Gastrocnemius medialis (tissue), 4 donors: ENCODE data around the gene GFRA1. TPM values are rescaled to one million over a fixed set of nuclear protein-coding genes. Genes with fewer than 3 reads are reported as not detected.

ENCODE experiments used
- ATAC-seq, 2 donors: fragments of 150-250 bp; one replicate each; pipeline ENCODE4 v1.9.1; 2016
- DNase-seq, 2 donors: peaks; one replicate each; pipeline ENCODE4 v3.0.0-alpha.2; 2019
- H3K27ac ChIP-seq, 4 donors: fragments of 200-600 bp; sonication (generic); 1 replicate in 1 of 4; 2 replicates in 3 of 4; pipeline ENCODE4 v1.5.1; 2016 to 2018; ENCODE audit warnings: mild to moderate bottlenecking in 2 of 4, moderate library complexity in 1 of 4
- H3K27me3 ChIP-seq, 3 donors: fragments of 200-600 bp; sonication (generic) in 2 of 3; 1 replicate in 1 of 3; 2 replicates in 2 of 3; pipeline versions ENCODE4 v1.5.1 to v1.6.0; 2016 to 2019; ENCODE audit warnings: mild to moderate bottlenecking in 1 of 3, moderate library complexity in 1 of 3
- H3K36me3 ChIP-seq, 2 donors: fragments of 200-600 bp; sonication (generic) in 1 of 2; one replicate each; pipeline ENCODE4 v1.5.1; 2017 to 2018
- H3K4me1 ChIP-seq, 2 donors: fragments of 200-600 bp; sonication (generic) in 1 of 2; one replicate each; pipeline ENCODE4 v1.5.1; 2016 to 2017; ENCODE audit warnings: mild to moderate bottlenecking in 2 of 2
- H3K4me3 ChIP-seq, 4 donors: fragments of 200-600 bp; sonication (generic) in 3 of 4; 1 replicate in 1 of 4; 2 replicates in 3 of 4; pipeline ENCODE4 v1.5.1; 2016 to 2019; ENCODE audit warnings: mild to moderate bottlenecking in 2 of 4
- H3K9me3 ChIP-seq, 3 donors: fragments of 200-600 bp; sonication (generic) in 2 of 3; 1 replicate in 1 of 3; 2 replicates in 2 of 3; pipeline ENCODE4 v1.5.1; 2016 to 2019
- POLR2A ChIP-seq, 2 donors: fragments of 450-650 bp; IDR thresholded peaks; one replicate each; pipeline ENCODE4 v1.6.1; 2017; ENCODE audit warnings: antibody characterized with exemption in 2 of 2, mild to moderate bottlenecking in 2 of 2, moderate library complexity in 2 of 2
- in situ Hi-C, 4 donors: fragments of 200-750 bp; cut with MboI; loops; one replicate each; pipeline versions ENCODE4 v1.15.0 to v1.8.0; 2017; ENCODE audit warnings: low sequenced_read_pairs in 4 of 4
- intact Hi-C: fragments of 100-400 bp; cut with DNase I; formaldehyde crosslinking; loops from one replicate; pipeline ENCODE4 v1.15.1; 2023; ENCODE audit warnings: low total_unique reads
- total RNA-seq, 4 donors: library from RNA; depleted of rRNA; stranded (reverse); fragments of >200 nt; gene quantifications; one replicate each; pipeline versions ENCODE4 v1.1.0 to v1.2.3, GENCODE V29; 2016
- TF ChIP-seq, protein P1 (sequence below), 5 experiments: fragments of 450-650 bp in 3 of 5; fragments of 200-600 bp in 2 of 5; sonication (generic) in 2 of 5; IDR thresholded peaks in 4 of 5; conservative IDR thresholded peaks in 1 of 5; 1 replicate in 4 of 5; 2 replicates in 1 of 5; pipeline ENCODE4 v1.5.1; 2016 to 2019; ENCODE audit warnings: antibody characterized with exemption in 5 of 5, mild to moderate bottlenecking in 3 of 5, moderate library complexity in 3 of 5

The GFRA1 gene
- total RNA-seq, 4 donors from 2014 or later, result 21.2 to 34.2 (median 25.2) TPM

DNA sequence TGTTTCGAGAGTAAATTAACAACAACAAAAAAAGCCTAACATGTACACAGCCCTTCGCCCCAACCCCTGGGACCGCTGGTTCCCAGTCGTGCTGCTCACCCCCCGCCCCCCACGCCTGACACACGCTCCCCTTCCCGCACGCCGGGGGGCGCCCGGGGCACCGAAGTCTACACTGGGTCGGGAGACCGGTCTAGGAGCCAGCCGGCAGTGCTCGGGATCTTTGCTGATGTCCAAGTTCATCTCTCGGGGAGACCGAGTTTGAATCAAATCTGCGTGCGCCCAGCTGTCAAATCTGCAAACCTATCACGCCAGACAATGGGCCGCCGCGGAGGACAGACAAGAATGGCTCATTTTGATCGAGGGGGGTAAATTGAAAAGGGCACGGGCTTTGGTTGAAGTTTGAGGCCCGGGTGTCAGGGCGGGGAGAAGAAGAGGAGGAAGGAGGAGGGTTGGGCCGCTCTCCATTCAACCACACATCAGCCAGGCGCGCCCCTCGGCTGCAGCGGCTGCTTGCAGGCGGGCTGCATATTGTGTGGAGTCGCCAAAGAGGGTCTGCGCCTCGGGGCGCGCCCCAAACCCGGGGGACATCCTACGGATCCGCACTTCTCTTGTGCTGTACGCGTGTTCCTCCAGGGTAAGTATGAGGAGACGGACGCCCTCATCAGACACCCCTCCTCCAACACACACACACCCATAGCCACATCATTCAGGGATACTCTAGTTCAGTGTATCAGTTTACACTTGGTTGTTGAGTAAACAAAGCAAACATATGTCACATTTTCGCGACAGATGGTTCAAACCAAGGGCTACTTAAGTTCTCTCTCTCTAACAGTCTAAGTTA is 1.3 kb upstream of the GFRA1 start:
- no peak for ATAC-seq
- in situ Hi-C loops (no loop called here), intact Hi-C loops (no loop called here)
- Histone ChIP-seq H3K4me3 (peak overlapping the region; percentile 56 to 66 (median 59)), H3K36me3 (no peaks in the 10 kb centered on the region), H3K27ac (no peak overlapping the region), H3K9me3 (no peaks in the 10 kb centered on the region), H3K27me3 (peaks cover 22 to 56% (median 56%) of the 10 kb centered on the region in 3 donors), H3K4me1 (peaks cover 20 to 21% of the 10 kb centered on the region in 2 donors)
- TF ChIP-seq, protein P1, sequence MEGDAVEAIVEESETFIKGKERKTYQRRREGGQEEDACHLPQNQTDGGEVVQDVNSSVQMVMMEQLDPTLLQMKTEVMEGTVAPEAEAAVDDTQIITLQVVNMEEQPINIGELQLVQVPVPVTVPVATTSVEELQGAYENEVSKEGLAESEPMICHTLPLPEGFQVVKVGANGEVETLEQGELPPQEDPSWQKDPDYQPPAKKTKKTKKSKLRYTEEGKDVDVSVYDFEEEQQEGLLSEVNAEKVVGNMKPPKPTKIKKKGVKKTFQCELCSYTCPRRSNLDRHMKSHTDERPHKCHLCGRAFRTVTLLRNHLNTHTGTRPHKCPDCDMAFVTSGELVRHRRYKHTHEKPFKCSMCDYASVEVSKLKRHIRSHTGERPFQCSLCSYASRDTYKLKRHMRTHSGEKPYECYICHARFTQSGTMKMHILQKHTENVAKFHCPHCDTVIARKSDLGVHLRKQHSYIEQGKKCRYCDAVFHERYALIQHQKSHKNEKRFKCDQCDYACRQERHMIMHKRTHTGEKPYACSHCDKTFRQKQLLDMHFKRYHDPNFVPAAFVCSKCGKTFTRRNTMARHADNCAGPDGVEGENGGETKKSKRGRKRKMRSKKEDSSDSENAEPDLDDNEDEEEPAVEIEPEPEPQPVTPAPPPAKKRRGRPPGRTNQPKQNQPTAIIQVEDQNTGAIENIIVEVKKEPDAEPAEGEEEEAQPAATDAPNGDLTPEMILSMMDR (IDR thresholded peaks at IDR 0.05 in 4 of 5, conservative IDR thresholded peaks at IDR 0.05 in 1 of 5), result no peak
- TF ChIP-seq POLR2A (IDR thresholded peaks at IDR 0.05), result no peak
- DNase-seq, result no peak

DNA sequence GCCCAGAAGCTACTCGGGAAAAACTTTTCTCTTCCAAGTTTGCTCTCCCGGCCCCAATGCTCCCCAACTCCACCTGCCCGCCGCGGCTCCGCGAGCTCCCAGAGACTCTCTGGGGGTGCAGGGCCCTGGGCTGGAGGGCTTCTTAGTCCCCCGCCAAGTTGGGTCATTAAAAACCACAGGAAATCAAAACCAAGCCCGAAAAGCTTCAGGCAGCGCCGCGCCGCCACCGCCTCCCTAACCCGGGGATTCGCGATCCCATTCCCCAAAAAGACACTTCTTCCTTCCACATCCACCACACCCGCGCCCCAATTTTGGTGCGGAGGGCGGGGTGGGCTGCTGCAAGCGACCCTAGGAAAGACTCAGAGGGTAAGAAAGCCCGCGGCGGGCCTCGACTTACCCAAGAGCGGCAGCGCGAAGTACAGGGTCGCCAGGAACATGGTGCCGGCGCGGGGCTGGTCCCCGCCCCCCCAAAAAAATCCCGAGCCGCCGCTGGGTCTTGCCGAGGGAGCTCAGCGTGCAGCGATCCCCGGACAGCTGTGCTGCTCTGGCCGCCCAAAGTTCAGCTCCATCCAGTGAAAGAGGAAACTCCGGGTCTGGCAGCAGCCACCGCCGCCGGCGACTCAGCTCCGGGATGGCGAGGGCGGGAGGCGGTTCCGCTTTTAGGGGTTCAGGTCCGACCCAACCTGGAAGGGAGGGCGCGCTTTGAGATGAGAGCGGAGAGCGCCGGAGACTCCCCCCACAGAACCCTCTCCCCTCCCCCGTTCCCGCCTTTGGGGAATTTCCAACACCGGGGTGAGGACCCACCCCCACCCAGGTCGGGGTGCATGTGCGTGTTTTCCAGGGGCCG is 1.2 kb downstream of the GFRA1 start:
- no peak for DNase-seq
- ATAC-seq, result peak in 1 of 2 donors; percentile 10
- TF ChIP-seq, protein P1 (IDR thresholded peaks at IDR 0.05 in 4 of 5, conservative IDR thresholded peaks at IDR 0.05 in 1 of 5), result no peak
- no peak for TF ChIP-seq POLR2A (IDR thresholded peaks at IDR 0.05)
- Histone ChIP-seq H3K36me3 (no peaks in the 10 kb centered on the region), H3K4me1 (peaks cover 20 to 21% of the 10 kb centered on the region in 2 donors), H3K9me3 (no peaks in the 10 kb centered on the region), H3K4me3 (peak overlapping the region; percentile 56 to 66 (median 59)), H3K27ac (peak overlapping the region; percentile 37 to 59 (median 51)), H3K27me3 (peaks cover 22 to 61% (median 56%) of the 10 kb centered on the region in 3 donors)
- intact Hi-C loops (no loop called here), in situ Hi-C loops (no loop called here)

DNA sequence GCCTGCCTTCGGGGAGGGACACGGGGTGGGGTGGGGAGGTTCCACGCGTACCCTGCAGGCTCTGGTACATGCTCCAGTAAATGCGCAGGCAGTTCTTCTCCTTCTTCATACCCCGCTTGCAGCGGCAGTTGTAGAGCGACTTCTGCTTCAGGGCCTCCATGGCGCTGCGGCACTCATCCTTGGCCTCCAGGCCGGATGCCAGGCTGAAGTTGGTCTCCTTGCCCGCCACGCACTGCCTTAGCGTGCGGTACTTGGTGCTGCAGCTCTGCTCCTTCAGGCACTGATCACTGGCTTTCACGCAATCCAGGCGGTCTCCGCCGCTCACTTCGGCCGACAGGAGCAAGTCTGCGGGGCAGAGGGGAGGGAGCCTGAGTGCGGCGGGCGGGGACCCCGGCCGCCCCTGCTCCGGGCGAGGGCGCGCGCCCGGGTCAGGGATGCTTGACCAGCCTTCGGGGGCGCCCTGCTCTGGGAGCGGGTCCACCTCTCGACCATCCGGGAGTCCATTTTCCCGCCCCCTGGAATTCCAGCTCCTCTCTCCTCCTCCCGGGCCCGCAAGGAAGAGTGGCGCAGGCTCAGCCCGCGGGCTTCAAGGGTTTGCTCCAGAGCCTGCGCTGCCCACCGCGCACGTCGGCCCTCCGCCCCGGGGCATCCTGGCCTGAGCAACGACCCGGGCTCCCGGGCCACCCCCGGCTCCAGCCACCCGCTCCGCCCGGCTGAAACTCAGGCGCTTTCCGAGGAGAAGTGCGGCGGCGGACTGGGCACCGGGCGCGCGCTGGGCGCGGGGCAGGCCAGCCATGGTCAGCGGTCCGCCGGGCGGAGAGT is 2.0 kb downstream of the GFRA1 start:
- DNase-seq, result peak; percentile 25 to 60
- ATAC-seq, result peak; percentile 20 to 49
- intact Hi-C loops, result no loop called here

More for the DNA sequence above, 2.0 kb downstream of the GFRA1 start:
- peaks cover 20 to 21% of the 10 kb centered on the region in 2 donors for H3K4me1 ChIP-seq
- H3K36me3 ChIP-seq, result no peaks in the 10 kb centered on the region
- H3K4me3 ChIP-seq, result peak overlapping the region; percentile 56 to 66 (median 59)
- H3K27me3 ChIP-seq, result peaks cover 22 to 61% (median 56%) of the 10 kb centered on the region in 3 donors
- H3K9me3 ChIP-seq, result no peaks in the 10 kb centered on the region
- H3K27ac ChIP-seq, result peak overlapping the region; percentile 8 to 59 (median 46)
- in situ Hi-C loops, result no loop called here
- TF ChIP-seq POLR2A (IDR thresholded peaks at IDR 0.05), result peak in 1 of 2 donors; percentile 10
- TF ChIP-seq, protein P1 (IDR thresholded peaks at IDR 0.05 in 4 of 5, conservative IDR thresholded peaks at IDR 0.05 in 1 of 5), result no peak
